Panc1 (cell line): ENCODE data around the gene COLEC11. TPM values are rescaled to one million over a fixed set of nuclear protein-coding genes. Genes with fewer than 3 reads are reported as not detected.
"Not testable (repeated sequence)": the region's sequence is repeated elsewhere in the genome, so short reads cannot be mapped to it uniquely, and the experiment has no call there.

Source experiments
- ATAC-seq: fragments of 200-7000 bp; cut with Tn5 transposase; 2 replicates; pipeline ENCODE4 v1.9.1; 2020; ENCODE audit warnings: mild to moderate bottlenecking, moderate library complexity
- BruUV-seq: library from RNA; stranded (reverse); fragments of 400-500 nt; replicated peaks from 2 replicates; lab custom pipeline; 2021; lab: Mats Ljungman, UMichigan
- CTCF ChIA-PET: fragments of 300-600 bp; sonication (Branson Sonifier 250); formaldehyde crosslinking; loops from one replicate; lab custom pipeline; 2022; ENCODE audit warnings: antibody characterized with exemption; lab: Charles Lee
- POLR2A ChIA-PET: fragments of 300-600 bp; sonication (Branson Sonifier 250); formaldehyde crosslinking; loops from one replicate; lab custom pipeline; 2022; ENCODE audit warnings: antibody characterized with exemption; lab: Charles Lee
- DNase-seq: peaks from one replicate; pipeline ENCODE4 v3.0.0-alpha.2; 2010; ENCODE audit warnings: low read depth, low spot score
- H3K27ac ChIP-seq: 2 replicates; pipeline ENCODE4 v1.5.1; 2011; ENCODE audit warnings: mild to moderate bottlenecking, low read length, inconsistent platforms
- H3K27me3 ChIP-seq: fragments of 200-500 bp; sonication (Bioruptor generic); 2 replicates; pipeline ENCODE4 v1.6.0; 2014; ENCODE audit warnings: low read length, inconsistent platforms; ENCODE audit not compliant: control insufficient read depth, insufficient read depth
- H3K36me3 ChIP-seq: fragments of 200-500 bp; sonication (Bioruptor generic); 2 replicates; pipeline ENCODE4 v1.5.1; 2014; ENCODE audit warnings: inconsistent platforms, mild to moderate bottlenecking, low read length, moderate library complexity; ENCODE audit not compliant: control insufficient read depth, insufficient read depth
- H3K4me1 ChIP-seq: 2 replicates; pipeline ENCODE4 v1.5.1; 2011; ENCODE audit warnings: inconsistent platforms, mild to moderate bottlenecking, low read length, moderate library complexity; ENCODE audit not compliant: control insufficient read depth, insufficient read depth
- H3K4me3 ChIP-seq, 2 experiments: 2 replicates each; pipeline ENCODE4 v1.5.1; 2011 to 2012; ENCODE audit warnings: low read depth in 2 of 2, low read length in 2 of 2, mild to moderate bottlenecking in 2 of 2, inconsistent platforms in 1 of 2, moderate library complexity in 1 of 2
- H3K9me3 ChIP-seq: fragments of 200-500 bp; sonication (Bioruptor generic); 2 replicates; pipeline ENCODE4 v1.5.1; 2014; ENCODE audit warnings: low read depth, mild to moderate bottlenecking, inconsistent platforms, low read length, moderate library complexity; ENCODE audit not compliant: control insufficient read depth, insufficient read depth
- CTCF ChIP-seq: fragments of 450-650 bp; IDR thresholded peaks from 2 replicates; pipeline ENCODE4 v1.5.1; 2017; ENCODE audit warnings: mild to moderate bottlenecking
- POLR2AphosphoS5 ChIP-seq: IDR thresholded peaks from 2 replicates; pipeline ENCODE4 v1.6.1; 2012; ENCODE audit warnings: mild to moderate bottlenecking, low read depth, low read length, moderate library complexity
- REST ChIP-seq, 2 experiments: IDR thresholded peaks; 2 replicates each; pipeline ENCODE4 v1.6.1; 2011 to 2012; ENCODE audit warnings: low read depth in 2 of 2, control low read depth in 1 of 2, low read length in 1 of 2, mild to moderate bottlenecking in 1 of 2, moderate library complexity in 1 of 2; ENCODE audit not compliant: insufficient read depth in 1 of 2
- SIN3A ChIP-seq: IDR thresholded peaks from 2 replicates; pipeline ENCODE4 v1.6.1; 2012; ENCODE audit warnings: low read depth, mild to moderate bottlenecking, low read length, moderate library complexity, borderline replicate concordance; ENCODE audit not compliant: insufficient read depth
- TCF7L2 ChIP-seq: IDR thresholded peaks from 2 replicates; pipeline ENCODE4 v1.6.1; 2011; ENCODE audit warnings: mild to moderate bottlenecking, low read depth, low read length, inconsistent platforms
- in situ Hi-C: cut with HindIII; loops from 2 replicates; pipeline ENCODE4 v1.10.0; 2016; ENCODE audit warnings: low sequenced_read_pairs, low pct_unique_long_range_greater_than_20kb
- intact Hi-C: fragments of 100-400 bp; cut with micrococcal nuclease; formaldehyde crosslinking; loops from one replicate; pipeline ENCODE4 v1.10.0; 2022; ENCODE audit not compliant: unreplicated experiment
- total RNA-seq: library from RNA; stranded (reverse); gene quantifications from one replicate; pipeline ENCODE4 v1.2.1, GENCODE V29; 2021; ENCODE audit not compliant: unreplicated experiment

The COLEC11 gene
- total RNA-seq, 1 experiment from 2014 or later: 0.31 TPM

- ChIA-PET POLR2A (no interaction called here), CTCF (no interaction called here)
- Histone ChIP-seq H3K36me3 (no peaks in the 10 kb centered on the region), H3K27ac (no peak overlapping the region), H3K4me3 (no peak overlapping the region), H3K4me1 (peaks cover 8% of the 10 kb centered on the region; the same call in 1 of the 2 replicates), H3K27me3 (no peaks in the 10 kb centered on the region), H3K9me3 (no peaks in the 10 kb centered on the region)
- TF ChIP-seq SIN3A: no peak
- TF ChIP-seq CTCF: no peak
- TF ChIP-seq POLR2AphosphoS5: no peak
- peak; percentile 3; the same call in 1 of the 2 replicates for ATAC-seq
- BruUV-seq: no TSS peak
- in situ Hi-C loops: no loop called here
- no peak for DNase-seq
- intact Hi-C loops: no loop called here
Observed at GRCh38 chr2:3608373-3609278, 13.7 kb downstream of the COLEC11 start.

- DNase-seq, POLR2A ChIA-PET, BruUV-seq: not testable (repeated sequence)
Observed at GRCh38 chr2:3609279-3609673, 14.4 kb downstream of the COLEC11 start.

GRCh38 chr2:3610415-3610814 is 15.5 kb downstream of the COLEC11 start:
- TF ChIP-seq POLR2AphosphoS5: no peak
- TF ChIP-seq CTCF: no peak
- TF ChIP-seq SIN3A: no peak
- TF ChIP-seq REST (IDR thresholded peaks at IDR 0.05; ENCODE audit: insufficient read depth in 1 of 2, low read depth in 2 of 2, low read length in 1 of 2): no peak
- TF ChIP-seq TCF7L2: no peak
- ChIA-PET CTCF (no interaction called here), POLR2A (no interaction called here)
- H3K27me3 ChIP-seq: no peaks in the 10 kb centered on the region
- in situ Hi-C loops: no loop called here
- intact Hi-C loops: no loop called here
- no TSS peak for BruUV-seq
- no peak overlapping the region for H3K27ac ChIP-seq
- H3K36me3 ChIP-seq: no peaks in the 10 kb centered on the region
- DNase-seq (no peak), ATAC-seq (no peak)
- H3K9me3 ChIP-seq: no peaks in the 10 kb centered on the region; the same call in 1 of the 2 replicates
- peaks cover 3% of the 10 kb centered on the region; the same call in 1 of the 2 replicates for H3K4me1 ChIP-seq
- H3K4me3 ChIP-seq: no peak overlapping the region

More at GRCh38 chr2:3609279-3609673, 14.4 kb downstream of the COLEC11 start:
- H3K4me1 ChIP-seq, H3K36me3 ChIP-seq, CTCF ChIA-PET, H3K4me3 ChIP-seq, H3K27ac ChIP-seq, intact Hi-C loops, in situ Hi-C loops, H3K9me3 ChIP-seq, ATAC-seq, H3K27me3 ChIP-seq: not testable (repeated sequence)
